ENCODE results near the gene VGLL4.

GRCh38 chr3:11567516-11568467 lies 75.9 kb downstream of the VGLL4 start:
- TF ChIP-seq CTCF (IDR thresholded peaks at IDR 0.05) = no peak
- no peak for TF ChIP-seq POLR2AphosphoS5 (IDR thresholded peaks at IDR 0.05)

Measured in prostate gland (tissue), 2 donors.